SK-N-SH treated with all-trans-retinoic acid at 6 μM for 48 hours (cell line): ENCODE measurements around the gene KCNJ1.

Source experiments
- ATAC-seq: fragments of 200-7000 bp; cut with Tn5 transposase; 3 replicates; pipeline ENCODE4 v1.9.1; 2020; ENCODE audit warnings: mild to moderate bottlenecking, moderate library complexity
- ARNTL ChIP-seq: fragments of 450-650 bp; formaldehyde crosslinking; IDR thresholded peaks from 2 replicates; pipeline ENCODE4 v1.5.0; 2020; ENCODE audit warnings: low read depth, mild to moderate bottlenecking, moderate library complexity, borderline replicate concordance
- BACH2 ChIP-seq: fragments of 250-450 bp; sonication (Bioruptor Pico); IDR thresholded peaks from 2 replicates; pipeline ENCODE4 v1.9.0; 2021; ENCODE audit warnings: mild to moderate bottlenecking, borderline replicate concordance
- CREB5 ChIP-seq: fragments of 250-450 bp; sonication (Bioruptor Pico); IDR thresholded peaks from 2 replicates; pipeline ENCODE4 v1.5.1; 2020; ENCODE audit warnings: low read depth, mild to moderate bottlenecking, moderate library complexity
- CSDC2 ChIP-seq: fragments of 250-450 bp; sonication (Bioruptor Pico); IDR thresholded peaks from 2 replicates; pipeline ENCODE4 v1.5.0; 2020; ENCODE audit warnings: mild to moderate bottlenecking, moderate library complexity
- CSRNP3 ChIP-seq: fragments of 250-450 bp; sonication (Bioruptor Pico); IDR thresholded peaks from 2 replicates; pipeline ENCODE4 v1.5.1; 2021; ENCODE audit warnings: mild to moderate bottlenecking, moderate library complexity
- ESRRG ChIP-seq: fragments of 250-450 bp; sonication (Bioruptor Pico); IDR thresholded peaks from 2 replicates; pipeline ENCODE4 v1.6.1; 2021; ENCODE audit warnings: mild to moderate bottlenecking
- GLIS3 ChIP-seq: fragments of 250-450 bp; sonication (Bioruptor Pico); IDR thresholded peaks from 2 replicates; pipeline ENCODE4 v1.5.0; 2020; ENCODE audit warnings: mild to moderate bottlenecking, moderate library complexity
- ISL1 ChIP-seq: fragments of 250-450 bp; sonication (Bioruptor Pico); IDR thresholded peaks from 2 replicates; pipeline ENCODE4 v2.1.2; 2022; ENCODE audit warnings: mild to moderate bottlenecking, moderate library complexity
- OSR1 ChIP-seq: fragments of 250-450 bp; sonication (Bioruptor Pico); IDR thresholded peaks from 2 replicates; pipeline ENCODE4 v1.8.0; 2022; ENCODE audit warnings: moderate library complexity, mild to moderate bottlenecking, inconsistent platforms
- PATZ1 ChIP-seq: fragments of 250-450 bp; sonication (Bioruptor Pico); IDR thresholded peaks from 2 replicates; pipeline ENCODE4 v1.8.0; 2020; ENCODE audit warnings: mild to moderate bottlenecking, moderate library complexity, borderline replicate concordance
- POU6F1 ChIP-seq: fragments of 250-450 bp; sonication (Bioruptor Pico); IDR thresholded peaks from 2 replicates; pipeline ENCODE4 v1.8.0; 2021; ENCODE audit warnings: low read depth, mild to moderate bottlenecking, moderate library complexity, borderline replicate concordance
- PPARA ChIP-seq: fragments of 250-450 bp; sonication (Bioruptor Pico); IDR thresholded peaks from 2 replicates; pipeline ENCODE4 v1.5.0; 2020; ENCODE audit warnings: mild to moderate bottlenecking, borderline replicate concordance
- RARB ChIP-seq: fragments of 250-450 bp; sonication (Bioruptor Pico); IDR thresholded peaks from 2 replicates; pipeline ENCODE4 v1.8.0; 2021; ENCODE audit warnings: mild to moderate bottlenecking, moderate library complexity
- SNAI2 ChIP-seq: fragments of 250-450 bp; sonication (Bioruptor Pico); IDR thresholded peaks from 2 replicates; pipeline ENCODE4 v1.5.0; 2020; ENCODE audit warnings: mild to moderate bottlenecking, moderate library complexity
- TCF4 ChIP-seq: fragments of 250-450 bp; sonication (Bioruptor Pico); IDR thresholded peaks from 2 replicates; pipeline ENCODE4 v1.8.0; 2021; ENCODE audit warnings: mild to moderate bottlenecking, moderate library complexity, borderline replicate concordance
- TOX ChIP-seq: fragments of 250-450 bp; sonication (Bioruptor Pico); IDR thresholded peaks from 2 replicates; pipeline ENCODE4 v1.8.0; 2021; ENCODE audit warnings: mild to moderate bottlenecking, moderate library complexity, borderline replicate concordance
- TSHZ2 ChIP-seq: fragments of 250-450 bp; sonication (Bioruptor Pico); IDR thresholded peaks from 2 replicates; pipeline ENCODE4 v1.5.0; 2020; ENCODE audit warnings: mild to moderate bottlenecking, moderate library complexity
- ZC3H10 ChIP-seq: fragments of 250-450 bp; sonication (Bioruptor Pico); IDR thresholded peaks from 2 replicates; pipeline ENCODE4 v1.5.1; 2021; ENCODE audit warnings: mild to moderate bottlenecking, moderate library complexity
- ZFP30 ChIP-seq: fragments of 450-650 bp; formaldehyde crosslinking; IDR thresholded peaks from 2 replicates; pipeline ENCODE4 v1.5.0; 2022; ENCODE audit warnings: mild to moderate bottlenecking, moderate library complexity
- ZNF565 ChIP-seq: fragments of 450-650 bp; formaldehyde crosslinking; conservative IDR thresholded peaks from 2 replicates; pipeline ENCODE4 v1.5.0; 2020; ENCODE audit warnings: low read depth, mild to moderate bottlenecking, moderate library complexity
- ZNF70 ChIP-seq: fragments of 450-650 bp; formaldehyde crosslinking; IDR thresholded peaks from 2 replicates; pipeline ENCODE4 v1.5.0; 2020; ENCODE audit warnings: mild to moderate bottlenecking, moderate library complexity

Gene KCNJ1

GRCh38 chr11:128892866-128893565 is 25.9 kb upstream of the KCNJ1 start:
- no peak for ATAC-seq

GRCh38 chr11:128891913-128892398 is 24.9 kb upstream of the KCNJ1 start:
- ATAC-seq: no peak
- no peak for TF ChIP-seq CSDC2
- no peak for TF ChIP-seq ESRRG
- TF ChIP-seq CREB5 (CRISPR knock-in tag): no peak
- TF ChIP-seq TSHZ2: no peak
- TF ChIP-seq TCF4 (CRISPR knock-in tag): no peak
- no peak for TF ChIP-seq ZNF70
- no peak for TF ChIP-seq PPARA

More at GRCh38 chr11:128892866-128893565, 25.9 kb upstream of the KCNJ1 start:
- TF ChIP-seq ESRRG (no peak), BACH2 (no peak), PPARA (no peak), ZFP30 (CRISPR knock-in tag) (no peak), GLIS3 (no peak), SNAI2 (CRISPR knock-in tag) (no peak), PATZ1 (CRISPR knock-in tag) (no peak), RARB (CRISPR knock-in tag) (no peak), ARNTL (no peak)

- ATAC-seq: peak; percentile 84
- TF ChIP-seq POU6F1 (CRISPR knock-in tag): no peak
- TF ChIP-seq SNAI2 (CRISPR knock-in tag): no peak
- TF ChIP-seq RARB (CRISPR knock-in tag): no peak
- TF ChIP-seq TOX (CRISPR knock-in tag): no peak
- TF ChIP-seq ISL1 (CRISPR knock-in tag): no peak
- TF ChIP-seq PATZ1 (CRISPR knock-in tag): no peak
- no peak for TF ChIP-seq CREB5 (CRISPR knock-in tag)
- no peak for TF ChIP-seq CSRNP3 (CRISPR knock-in tag)
- TF ChIP-seq ZNF565 (CRISPR knock-in tag): no peak
- no peak for TF ChIP-seq OSR1
- no peak for TF ChIP-seq ZC3H10 (CRISPR knock-in tag)
- TF ChIP-seq ESRRG: no peak
- no peak for TF ChIP-seq TCF4 (CRISPR knock-in tag)
- TF ChIP-seq ZNF70: no peak
Measured at GRCh38 chr11:128890543-128891368, 23.7 kb upstream of the KCNJ1 start, which contains the start of gene KCNJ5. KCNJ5 (plus strand) TSS chr11:128891356; CDS start chr11:128911274, 19,918 bp downstream.
